Caco-2 (cell line): ENCODE data around the gene INPPL1. TPM values are rescaled to one million over a fixed set of nuclear protein-coding genes. Genes with fewer than 3 reads are reported as not detected.

Experiments
- Bru-seq: library from RNA; stranded (reverse); fragments of 400-500 nt; gene quantifications from one replicate; lab custom pipeline; 2021; lab: Mats Ljungman, UMichigan
- BruChase-seq, 2 experiments: library from RNA; stranded (reverse); fragments of 400-500 nt; gene quantifications; one replicate each; lab custom pipeline; 2021; lab: Mats Ljungman, UMichigan
- BruUV-seq: library from RNA; stranded (reverse); fragments of 400-500 nt; replicated peaks from 2 replicates; lab custom pipeline; 2021; lab: Mats Ljungman, UMichigan
- CTCF ChIA-PET: fragments of 300-600 bp; sonication (Branson Sonifier 250); formaldehyde crosslinking; loops from one replicate; lab custom pipeline; 2022; ENCODE audit warnings: antibody characterized with exemption; lab: Charles Lee
- POLR2A ChIA-PET: fragments of 300-600 bp; sonication (Branson Sonifier 250); formaldehyde crosslinking; loops from one replicate; lab custom pipeline; 2022; ENCODE audit warnings: antibody characterized with exemption; lab: Charles Lee
- DNase-seq, 2 experiments: peaks; one replicate each; pipeline versions ENCODE4 v3.0.0 to v3.0.0-alpha.2; 2020 to 2022
- H3K27me3 ChIP-seq: replicated peaks from 2 replicates; pipeline ENCODE4 v1.6.0; 2011; ENCODE audit warnings: low read length; ENCODE audit not compliant: control insufficient read depth, insufficient read depth
- H3K36me3 ChIP-seq: 2 replicates; pipeline ENCODE4 v1.5.1; 2011; ENCODE audit warnings: low read length; ENCODE audit not compliant: control insufficient read depth, insufficient read depth
- H3K4me1 ChIP-seq: fragments of 250-450 bp; sonication (Bioruptor Pico); 2 replicates; pipeline ENCODE4 v1.5.1; 2020; ENCODE audit warnings: mild to moderate bottlenecking
- H3K4me3 ChIP-seq: 2 replicates; pipeline ENCODE4 v1.5.1; 2011; ENCODE audit warnings: low read depth, mild to moderate bottlenecking, control low read depth, low read length
- H3K9me3 ChIP-seq: fragments of 250-450 bp; sonication (Bioruptor Pico); 2 replicates; pipeline ENCODE4 v1.5.1; 2020; ENCODE audit warnings: mild to moderate bottlenecking, moderate library complexity
- H3K27ac Mint-ChIP-seq: one replicate; pipeline ENCODE4 v1.8.0; 2022; ENCODE audit warnings: mixed read lengths; ENCODE audit not compliant: unreplicated experiment
- H3K27me3 Mint-ChIP-seq: one replicate; pipeline ENCODE4 v1.8.0; 2022; ENCODE audit warnings: mixed read lengths; ENCODE audit not compliant: insufficient read depth, unreplicated experiment
- H3K36me3 Mint-ChIP-seq: one replicate; pipeline ENCODE4 v1.8.0; 2022; ENCODE audit warnings: mild to moderate bottlenecking, mixed read lengths; ENCODE audit not compliant: insufficient read depth, unreplicated experiment
- H3K4me1 Mint-ChIP-seq: one replicate; pipeline ENCODE4 v1.8.0; 2022; ENCODE audit warnings: low read depth, mixed read lengths; ENCODE audit not compliant: unreplicated experiment
- H3K4me3 Mint-ChIP-seq: one replicate; pipeline ENCODE4 v1.8.0; 2022; ENCODE audit warnings: mild to moderate bottlenecking, moderate library complexity, mixed read lengths; ENCODE audit not compliant: unreplicated experiment
- H3K9me3 Mint-ChIP-seq: one replicate; pipeline ENCODE4 v1.8.0; 2022; ENCODE audit warnings: mixed read lengths; ENCODE audit not compliant: unreplicated experiment
- intact Hi-C: fragments of 100-400 bp; cut with micrococcal nuclease; formaldehyde crosslinking; loops from one replicate; pipeline ENCODE4 v1.10.0; 2022; ENCODE audit not compliant: unreplicated experiment
- long read RNA-seq: library from polyadenylated mRNA; stranded (forward); transcript quantifications from one replicate; pipeline ENCODE4 v2.0.0, GENCODE V29; 2022
- total RNA-seq: library from RNA; stranded (reverse); gene quantifications from 2 replicates; pipeline ENCODE4 v1.2.3, GENCODE V29; 2022
- TF ChIP-seq, protein P1 (sequence below), 2 experiments: fragments of 200-600 bp in 1 of 2; IDR thresholded peaks; 1 replicate in 1 of 2; 2 replicates in 1 of 2; pipeline versions ENCODE4 v1.5.1 to v1.8.0; 2011 to 2022; ENCODE audit warnings: antibody characterized with exemption in 1 of 2, control low read depth in 1 of 2, inconsistent platforms in 1 of 2, low read depth in 1 of 2, low read length in 1 of 2, mild to moderate bottlenecking in 1 of 2, moderate library complexity in 1 of 2; ENCODE audit not compliant: insufficient read depth in 1 of 2, severe bottlenecking in 1 of 2, unreplicated experiment in 1 of 2

The INPPL1 gene, protein sequence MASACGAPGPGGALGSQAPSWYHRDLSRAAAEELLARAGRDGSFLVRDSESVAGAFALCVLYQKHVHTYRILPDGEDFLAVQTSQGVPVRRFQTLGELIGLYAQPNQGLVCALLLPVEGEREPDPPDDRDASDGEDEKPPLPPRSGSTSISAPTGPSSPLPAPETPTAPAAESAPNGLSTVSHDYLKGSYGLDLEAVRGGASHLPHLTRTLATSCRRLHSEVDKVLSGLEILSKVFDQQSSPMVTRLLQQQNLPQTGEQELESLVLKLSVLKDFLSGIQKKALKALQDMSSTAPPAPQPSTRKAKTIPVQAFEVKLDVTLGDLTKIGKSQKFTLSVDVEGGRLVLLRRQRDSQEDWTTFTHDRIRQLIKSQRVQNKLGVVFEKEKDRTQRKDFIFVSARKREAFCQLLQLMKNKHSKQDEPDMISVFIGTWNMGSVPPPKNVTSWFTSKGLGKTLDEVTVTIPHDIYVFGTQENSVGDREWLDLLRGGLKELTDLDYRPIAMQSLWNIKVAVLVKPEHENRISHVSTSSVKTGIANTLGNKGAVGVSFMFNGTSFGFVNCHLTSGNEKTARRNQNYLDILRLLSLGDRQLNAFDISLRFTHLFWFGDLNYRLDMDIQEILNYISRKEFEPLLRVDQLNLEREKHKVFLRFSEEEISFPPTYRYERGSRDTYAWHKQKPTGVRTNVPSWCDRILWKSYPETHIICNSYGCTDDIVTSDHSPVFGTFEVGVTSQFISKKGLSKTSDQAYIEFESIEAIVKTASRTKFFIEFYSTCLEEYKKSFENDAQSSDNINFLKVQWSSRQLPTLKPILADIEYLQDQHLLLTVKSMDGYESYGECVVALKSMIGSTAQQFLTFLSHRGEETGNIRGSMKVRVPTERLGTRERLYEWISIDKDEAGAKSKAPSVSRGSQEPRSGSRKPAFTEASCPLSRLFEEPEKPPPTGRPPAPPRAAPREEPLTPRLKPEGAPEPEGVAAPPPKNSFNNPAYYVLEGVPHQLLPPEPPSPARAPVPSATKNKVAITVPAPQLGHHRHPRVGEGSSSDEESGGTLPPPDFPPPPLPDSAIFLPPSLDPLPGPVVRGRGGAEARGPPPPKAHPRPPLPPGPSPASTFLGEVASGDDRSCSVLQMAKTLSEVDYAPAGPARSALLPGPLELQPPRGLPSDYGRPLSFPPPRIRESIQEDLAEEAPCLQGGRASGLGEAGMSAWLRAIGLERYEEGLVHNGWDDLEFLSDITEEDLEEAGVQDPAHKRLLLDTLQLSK
- 393 and 396 TPM in 2 replicates for total RNA-seq
- percentile 89 among the genes with signal in this experiment for Bru-seq, nascent RNA
- BruChase-seq, experiment 1, labeled RNA remaining after a 2-hour chase: percentile 95 among the genes with signal in this experiment
- percentile 97 among the genes with signal in this experiment for BruChase-seq, experiment 2, labeled RNA remaining after a 6-hour chase
- long read RNA-seq, full-length matches to known transcripts: 8 of 159 reads
- long read RNA-seq, partial matches to known transcripts: 96 of 159 reads
- long read RNA-seq, other reads (novel, unspliced or antisense): 55 of 159 reads

DNA sequence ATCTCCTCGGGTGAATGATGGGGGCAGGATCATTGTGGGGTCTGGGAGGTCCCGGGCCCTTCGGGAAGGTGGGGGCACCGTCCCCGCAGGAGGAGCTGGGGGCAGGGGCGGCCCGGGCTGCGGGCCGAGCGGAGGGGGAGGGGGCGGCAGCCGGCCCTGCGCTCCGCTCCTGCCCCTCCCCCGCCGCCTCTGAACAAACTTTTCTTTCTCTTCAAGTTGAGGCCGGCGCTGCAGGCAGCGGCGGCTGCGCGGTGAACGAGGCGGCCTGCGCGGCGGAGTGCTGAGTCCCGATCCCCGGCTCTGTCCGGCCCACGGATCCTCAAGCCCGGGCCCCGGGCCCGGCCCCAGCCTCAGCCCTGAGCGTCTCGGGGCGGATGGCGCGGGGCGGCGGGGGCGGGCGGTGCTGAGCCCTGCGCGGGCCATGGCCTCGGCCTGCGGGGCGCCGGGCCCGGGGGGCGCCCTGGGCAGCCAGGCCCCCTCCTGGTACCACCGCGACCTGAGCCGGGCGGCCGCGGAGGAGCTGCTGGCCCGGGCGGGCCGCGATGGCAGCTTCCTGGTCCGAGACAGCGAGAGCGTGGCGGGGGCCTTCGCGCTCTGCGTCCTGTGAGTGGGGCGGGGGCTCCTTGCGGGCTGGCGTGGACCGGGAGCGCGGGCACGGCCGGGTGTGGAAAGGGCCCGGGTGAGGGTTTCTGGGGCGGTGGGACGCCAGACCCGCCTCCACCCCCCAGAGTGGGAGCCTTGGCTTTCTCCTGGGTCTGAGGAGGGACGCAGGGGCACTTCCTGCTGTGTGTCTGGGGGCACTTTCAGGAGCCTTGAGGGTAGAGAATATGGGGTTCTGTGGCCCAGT lies at the start of gene INPPL1:
TSS of gene INPPL1 (plus strand) at position 204 of the 847 bp plus-strand sequence. CDS start at position 422, 218 bp downstream.
- Mint-ChIP-seq H3K27ac (peak within 1 kb of the TSS; percentile 96), H3K27me3 (no peaks in the 10 kb centered on the region), H3K36me3 (peaks cover 60% of the 10 kb centered on the region), H3K4me1 (peaks cover 19% of the 10 kb centered on the region), H3K4me3 (peak within 1 kb of the TSS; percentile 99), H3K9me3 (no peaks in the 10 kb centered on the region)
- Histone ChIP-seq H3K9me3 (no peaks in the 10 kb centered on the region), H3K4me1 (peaks cover 28% of the 10 kb centered on the region), H3K36me3 (peaks cover 12% of the 10 kb centered on the region), H3K4me3 (peak within 1 kb of the TSS; percentile 79), H3K27me3 (no peaks in the 10 kb centered on the region)
- no TSS peak for BruUV-seq
- DNase-seq: peak; percentile 65 to 80
- TF ChIP-seq, protein P1, sequence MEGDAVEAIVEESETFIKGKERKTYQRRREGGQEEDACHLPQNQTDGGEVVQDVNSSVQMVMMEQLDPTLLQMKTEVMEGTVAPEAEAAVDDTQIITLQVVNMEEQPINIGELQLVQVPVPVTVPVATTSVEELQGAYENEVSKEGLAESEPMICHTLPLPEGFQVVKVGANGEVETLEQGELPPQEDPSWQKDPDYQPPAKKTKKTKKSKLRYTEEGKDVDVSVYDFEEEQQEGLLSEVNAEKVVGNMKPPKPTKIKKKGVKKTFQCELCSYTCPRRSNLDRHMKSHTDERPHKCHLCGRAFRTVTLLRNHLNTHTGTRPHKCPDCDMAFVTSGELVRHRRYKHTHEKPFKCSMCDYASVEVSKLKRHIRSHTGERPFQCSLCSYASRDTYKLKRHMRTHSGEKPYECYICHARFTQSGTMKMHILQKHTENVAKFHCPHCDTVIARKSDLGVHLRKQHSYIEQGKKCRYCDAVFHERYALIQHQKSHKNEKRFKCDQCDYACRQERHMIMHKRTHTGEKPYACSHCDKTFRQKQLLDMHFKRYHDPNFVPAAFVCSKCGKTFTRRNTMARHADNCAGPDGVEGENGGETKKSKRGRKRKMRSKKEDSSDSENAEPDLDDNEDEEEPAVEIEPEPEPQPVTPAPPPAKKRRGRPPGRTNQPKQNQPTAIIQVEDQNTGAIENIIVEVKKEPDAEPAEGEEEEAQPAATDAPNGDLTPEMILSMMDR (IDR thresholded peaks at IDR 0.05; ENCODE audit: insufficient read depth in 1 of 2, low read depth in 1 of 2, low read length in 1 of 2, severe bottlenecking in 1 of 2, unreplicated experiment in 1 of 2): no peak
- POLR2A ChIA-PET: interaction anchor here (0.5 to 1.0 kb wide), 7 partner anchors 10 to 311 kb away, joined by 3 to 7 read pairs (median 3); no protein-coding TSS in a partner anchor
- intact Hi-C loops: loop anchor here (5.0 kb wide), 3 partner anchors 42 to 277 kb away; no protein-coding TSS in a partner anchor
- CTCF ChIA-PET: interaction anchor here (0.6 to 2.1 kb wide), 4 partner anchors 12 to 241 kb away, joined by 3 to 7 read pairs (median 4); no protein-coding TSS in a partner anchor

DNA sequence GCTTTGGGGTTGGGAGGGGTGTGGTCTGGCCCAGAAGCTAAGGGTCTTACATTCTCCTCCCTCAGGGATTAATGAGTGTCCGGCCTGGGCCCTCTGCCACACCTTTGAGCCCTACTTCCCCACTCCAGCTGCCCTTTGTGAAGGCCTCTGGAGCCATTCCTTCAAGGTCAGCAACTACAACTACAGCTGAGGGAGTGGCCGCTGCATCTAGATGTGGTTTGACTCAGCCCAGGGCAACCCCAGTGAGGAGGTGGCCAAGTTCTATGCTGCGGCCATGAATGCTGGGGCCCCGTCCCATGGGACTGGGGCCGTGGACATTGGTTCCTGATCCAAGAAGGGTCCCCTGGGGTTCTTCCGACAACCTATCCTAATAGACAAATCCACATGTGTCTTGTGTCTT lies 46.9 kb upstream of the INPPL1 start:
- Mint-ChIP-seq H3K36me3 (no peaks in the 10 kb centered on the region), H3K4me3 (no peak overlapping the region), H3K4me1 (peaks cover 35% of the 10 kb centered on the region), H3K9me3 (no peaks in the 10 kb centered on the region), H3K27me3 (no peaks in the 10 kb centered on the region), H3K27ac (peak overlapping the region; percentile 56)
- BruUV-seq: no TSS peak
- Histone ChIP-seq H3K9me3 (no peaks in the 10 kb centered on the region), H3K36me3 (0 out of 2 replicates have a peak, but pooled peaks cover 1% of the 10 kb centered on the region), H3K27me3 (no peaks in the 10 kb centered on the region), H3K4me1 (peaks cover 40% of the 10 kb centered on the region), H3K4me3 (no peak overlapping the region)
- intact Hi-C loops: no loop called here
- ChIA-PET CTCF (interaction anchor here (2.0 kb wide), 1 partner anchor 152 kb away, joined by 6 read pairs; no protein-coding TSS in a partner anchor), POLR2A (no interaction called here)
- DNase-seq: no peak
- TF ChIP-seq, protein P1 (IDR thresholded peaks at IDR 0.05; ENCODE audit: insufficient read depth in 1 of 2, low read depth in 1 of 2, low read length in 1 of 2, severe bottlenecking in 1 of 2, unreplicated experiment in 1 of 2): no peak
